Activated CD8-positive, alpha-beta T cell treated with anti-CD3 and anti-CD28 coated beads, Interleukin-2, amount 10 ng/mL, durations not matched to agents 7 days and 5 days (primary cell): ENCODE results near the gene AKAP9. TPM values are rescaled to one million over a fixed set of nuclear protein-coding genes. Genes with fewer than 3 reads are reported as not detected.

Experiments
- total RNA-seq, 2 experiments: library from RNA; stranded (reverse); gene quantifications; one replicate each; pipeline ENCODE4 v1.2.3, GENCODE V29; 2021

The AKAP9 gene
- total RNA-seq, 2 experiments from 2014 or later, result 32.7 to 41.5 TPM

Other genes with a start within 250 kb of the AKAP9 start
- 10 to 100 TPM; 16.2 to 16.8 TPM for gene MTERF1, start 60.2 kb upstream of the AKAP9 start, total RNA-seq
- gene CYP51A1, start 193.6 kb downstream of the AKAP9 start, total RNA-seq, result 10 to 100 TPM; 36.2 to 36.4 TPM
- gene LRRD1, start 238.3 kb downstream of the AKAP9 start, total RNA-seq, result under 1 TPM in 1 of 2 experiments, not detected in 1; 0.13 TPM